ENCODE results near the gene MTMR1. TPM values are rescaled to one million over a fixed set of nuclear protein-coding genes. Genes with fewer than 3 reads are reported as not detected.

Gene MTMR1
- total and polyA plus RNA-seq, 9 of the 15 experiments (the other 6 are each of a cell fraction or from before 2014, with no cell fraction given), result 0.96 to 35.4 (median 22.4) TPM

- H2AFZ ChIP-seq (ENCODE audit: low read depth, low read length), result no peak overlapping the region
- CTCF ChIA-PET (ENCODE audit: low intra/inter-chr PET ratio), result no interaction called here
- no TSS peak for BruUV-seq (replicated peaks)
- no peaks in the 10 kb centered on the region for H3K27me3 ChIP-seq (ENCODE audit: control insufficient read depth in 2 of 2, insufficient read depth in 2 of 2, low read length in 2 of 2)
- in situ Hi-C loops (cut with MboI), result loop anchor here (25.0 kb wide), 1 partner anchor 921 kb away; the partner anchor contains the start of gene PRRG3
- no peaks in the 10 kb centered on the region for H4K20me1 ChIP-seq (replicated peaks; ENCODE audit: control insufficient read depth, insufficient read depth, low read length)
- no peaks in the 10 kb centered on the region for H3K79me2 ChIP-seq (ENCODE audit: control insufficient read depth, insufficient read depth, low read length)
- no peak overlapping the region; a peak in 1 of 4 replicates for H3K9ac ChIP-seq (ENCODE audit: insufficient read depth in 1 of 2, low read depth in 2 of 2, low read length in 2 of 2)
- H3K27ac ChIP-seq (ENCODE audit: extremely low read depth, low read depth, low read length), result no peak overlapping the region
- no peak for DNase-seq (ENCODE audit: extremely low read depth in 1 of 4, low spot score in 3 of 4)
- H3K36me3 ChIP-seq (ENCODE audit: control insufficient read depth, insufficient read depth, low read length), result peaks cover 10% of the 10 kb centered on the region; the same call in 2 of the 3 replicates
- no peaks in the 10 kb centered on the region for H3K9me1 ChIP-seq (ENCODE audit: control insufficient read depth, insufficient read depth, low read length)
- no peak for ATAC-seq
- H3K9me3 ChIP-seq (replicated peaks; ENCODE audit: control insufficient read depth, insufficient read depth, low read depth, low read length), result no peaks in the 10 kb centered on the region
- WGBS (ENCODE audit: insufficient coverage, low coverage, missing lambda C conversion rate), result 90% methylated on average over 11 of the region's 19 CpGs
- intact Hi-C loops (cut with micrococcal nuclease), result no loop called here
- H3K4me2 ChIP-seq (ENCODE audit: insufficient read depth, low read length), result no peak overlapping the region
- H3K4me1 ChIP-seq (replicated peaks in 1 of 2; ENCODE audit: control insufficient read depth in 2 of 2, insufficient read depth in 2 of 2, low read length in 2 of 2), result peaks cover 16 to 18% of the 10 kb centered on the region in 2 experiments; a peak in 4 of 5 replicates
- FAIRE-seq, result no peak
- TF ChIP-seq ZNF583 (CRISPR knock-in tag; IDR thresholded peaks at IDR 0.05) (no peak), PHF21A (IDR thresholded peaks at IDR 0.05; ENCODE audit: borderline replicate concordance, low read depth) (no peak), PHB2 (IDR thresholded peaks at IDR 0.05; ENCODE audit: low read depth) (no peak), EGR1 (conservative IDR thresholded peaks at IDR 0.05) (no peak), KLF16 (IDR thresholded peaks at IDR 0.05) (no peak), MIER1 (IDR thresholded peaks at IDR 0.05; ENCODE audit: low read depth) (no peak), TAF1 (IDR thresholded peaks at IDR 0.05; ENCODE audit: control insufficient read depth, extremely low read depth, insufficient read depth, low read length, severe bottlenecking) (no peak), SMARCA5 (IDR thresholded peaks at IDR 0.05) (no peak)
- POLR2A ChIA-PET, result no interaction called here
- H3K4me3 ChIP-seq, result no peak overlapping the region
Observed at GRCh38 chrX:150765782-150766350, 72.7 kb downstream of the MTMR1 start.
